ENCODE measurements around the gene TLX1. TPM values are rescaled to one million over a fixed set of nuclear protein-coding genes. Genes with fewer than 3 reads are reported as not detected.

Gene TLX1
- total RNA-seq, 4 donors from 2014 or later = not detected

GRCh38 chr10:101172741-101173140 is 41.6 kb downstream of the TLX1 start:
- H3K36me3 ChIP-seq = no peaks in the 10 kb centered on the region
- no peak for DNase-seq
- peaks cover 0 to 12% of the 10 kb centered on the region in 2 donors for H3K27me3 ChIP-seq
- no peak overlapping the region for H3K4me3 ChIP-seq
- H3K4me1 ChIP-seq = no peaks in the 10 kb centered on the region
- peaks cover 0 to 6% of the 10 kb centered on the region in 2 donors for H3K9me3 ChIP-seq
- no peak overlapping the region for H3K27ac ChIP-seq
- intact Hi-C loops (cut with DNase I; ENCODE audit: low total_unique reads) = no loop called here
- TF ChIP-seq POLR2A (IDR thresholded peaks at IDR 0.05) (no peak), CTCF (IDR thresholded peaks at IDR 0.05) (no peak)

- Histone ChIP-seq H3K4me3 (no peak overlapping the region), H3K4me1 (no peaks in the 10 kb centered on the region), H3K9me3 (peaks cover 0 to 6% of the 10 kb centered on the region in 2 donors), H3K36me3 (no peaks in the 10 kb centered on the region), H3K27ac (no peak overlapping the region), H3K27me3 (peaks cover 0 to 12% of the 10 kb centered on the region in 2 donors)
- intact Hi-C loops (cut with DNase I; ENCODE audit: low total_unique reads) = no loop called here
- TF ChIP-seq CTCF (IDR thresholded peaks at IDR 0.05) (no peak), POLR2A (IDR thresholded peaks at IDR 0.05) (no peak)
- no peak for DNase-seq
These were observed 43.2 kb downstream of the TLX1 start for GRCh38 chr10:101174319-101174718.

- H3K27me3 ChIP-seq = no peaks in the 10 kb centered on the region
- no peak for DNase-seq
- no peaks in the 10 kb centered on the region for H3K36me3 ChIP-seq
- intact Hi-C loops (cut with DNase I; ENCODE audit: low total_unique reads) = no loop called here
- peaks cover 0 to 6% of the 10 kb centered on the region in 2 donors for H3K9me3 ChIP-seq
- H3K4me1 ChIP-seq = no peaks in the 10 kb centered on the region
- H3K4me3 ChIP-seq = no peak overlapping the region
- TF ChIP-seq CTCF (IDR thresholded peaks at IDR 0.05) (no peak), POLR2A (IDR thresholded peaks at IDR 0.05) (no peak)
- no peak overlapping the region for H3K27ac ChIP-seq
These were observed 45.5 kb downstream of the TLX1 start for GRCh38 chr10:101176577-101176976.

- Histone ChIP-seq H3K27ac (no peak overlapping the region), H3K4me3 (no peak overlapping the region)
- no peak for TF ChIP-seq CTCF (IDR thresholded peaks at IDR 0.05)
- no peak for TF ChIP-seq POLR2A (IDR thresholded peaks at IDR 0.05)
These were observed 51.8 kb downstream of the TLX1 start for GRCh38 chr10:101182936-101183335.

GRCh38 chr10:101183458-101184183 is 52.5 kb downstream of the TLX1 start:
- intact Hi-C loops (cut with DNase I; ENCODE audit: low total_unique reads) = no loop called here
- Histone ChIP-seq H3K4me3 (no peak overlapping the region), H3K36me3 (no peaks in the 10 kb centered on the region), H3K27ac (no peak overlapping the region), H3K9me3 (no peaks in the 10 kb centered on the region), H3K4me1 (no peaks in the 10 kb centered on the region), H3K27me3 (no peaks in the 10 kb centered on the region)
- TF ChIP-seq POLR2A (IDR thresholded peaks at IDR 0.05) = no peak
- no peak for TF ChIP-seq CTCF (IDR thresholded peaks at IDR 0.05)
- no peak for DNase-seq

More at GRCh38 chr10:101182936-101183335, 51.8 kb downstream of the TLX1 start:
- no peaks in the 10 kb centered on the region for H3K9me3 ChIP-seq
- DNase-seq = no peak
- H3K4me1 ChIP-seq = no peaks in the 10 kb centered on the region
- intact Hi-C loops (cut with DNase I; ENCODE audit: low total_unique reads) = no loop called here
- H3K36me3 ChIP-seq = no peaks in the 10 kb centered on the region
- H3K27me3 ChIP-seq = no peaks in the 10 kb centered on the region

Other genes with a start within 250 kb of the TLX1 start
- 100 to 1,000 TPM in 1 of 4 donors, 10 to 100 TPM in 3; 27.9 to 102 (median 59.9) TPM for gene SLF2, start 218.3 kb upstream of the TLX1 start, total RNA-seq
- 10 to 100 TPM in 1 of 4 donors, 1 to 10 TPM in 3; 2.6 to 10.3 (median 4.2) TPM for gene SEMA4G, start 161.8 kb upstream of the TLX1 start, total RNA-seq
- 100 to 1,000 TPM in 1 of 4 donors, 10 to 100 TPM in 3; 36.9 to 134 (median 51.8) TPM for gene MRPL43, start 143.8 kb upstream of the TLX1 start, total RNA-seq
- 10 to 100 TPM in 1 of 4 donors, 1 to 10 TPM in 2, under 1 TPM in 1; 0.51 to 11.8 (median 6.2) TPM for gene TWNK, start 143.8 kb upstream of the TLX1 start, total RNA-seq
- 100 to 1,000 TPM in 2 of 4 donors, 10 to 100 TPM in 2; 51.5 to 123 (median 85.2) TPM for gene LZTS2, start 131.5 kb upstream of the TLX1 start, total RNA-seq
- gene PDZD7, start 100.2 kb upstream of the TLX1 start, total RNA-seq = 1 to 10 TPM in 1 of 4 donors, under 1 TPM in 2, not detected in 1; under 0.01 to 1.3 (median 0.61) TPM
- gene SFXN3, start 100.1 kb upstream of the TLX1 start, total RNA-seq = 100 to 1,000 TPM in 1 of 4 donors, 10 to 100 TPM in 3; 34.6 to 161 (median 58.1) TPM
- 10 to 100 TPM in 1 of 4 donors, 1 to 10 TPM in 1, under 1 TPM in 1, not detected in 1; 0.26 to 34.6 (median 6.3) TPM for gene KAZALD1, start 69.3 kb upstream of the TLX1 start, total RNA-seq
- gene LBX1, start 98.2 kb downstream of the TLX1 start, total RNA-seq = not detected
- gene BTRC, start 222.9 kb downstream of the TLX1 start, total RNA-seq = 10 to 100 TPM; 12.6 to 26.5 (median 20.7) TPM